ENCODE measurements around the gene POC1A. TPM values are rescaled to one million over a fixed set of nuclear protein-coding genes. Genes with fewer than 3 reads are reported as not detected.
A peak's percentile ranks its signal among the peaks of the same experiment; 100 is the strongest.

POC1A gene
- total RNA-seq, 1 experiment from 2014 or later, result 35.0 TPM

GRCh38 chr3:52145736-52146110, 8.5 kb downstream of the POC1A start:
- Histone ChIP-seq H3K9me2 (ENCODE audit: insufficient read depth) (no peaks in the 10 kb centered on the region), H3K27ac (no peak overlapping the region), H2AFZ (no peak overlapping the region), H3K79me2 (ENCODE audit: low read depth) (no peaks in the 10 kb centered on the region), H3K4me3 (no peak overlapping the region), H3K9me3 (ENCODE audit: insufficient read depth, low read depth) (no peaks in the 10 kb centered on the region), H3F3A (ENCODE audit: insufficient read depth, low read depth) (no peaks in the 10 kb centered on the region), H4K20me1 (ENCODE audit: insufficient read depth) (no peaks in the 10 kb centered on the region), H3K27me3 (ENCODE audit: insufficient read depth, low read depth) (no peaks in the 10 kb centered on the region), H3K4me2 (no peak overlapping the region), H3K36me3 (ENCODE audit: low read depth) (no peaks in the 10 kb centered on the region; the same call in 1 of the 2 replicates), H3K4me1 (replicated peaks; ENCODE audit: insufficient read depth) (no peaks in the 10 kb centered on the region)
- CTCF ChIA-PET, result interaction anchor here (0.7 kb wide), 1 partner anchor 195 kb away, joined by 3 read pairs; no protein-coding TSS in a partner anchor
- intact Hi-C loops (cut with micrococcal nuclease; ENCODE audit: unreplicated experiment), result loop anchor here (2.0 kb wide), 1 partner anchor 17 kb away; no protein-coding TSS in a partner anchor
- DNase-seq, result no peak
- no TSS peak for BruUV-seq (replicated peaks)
- TF ChIP-seq, protein P1, sequence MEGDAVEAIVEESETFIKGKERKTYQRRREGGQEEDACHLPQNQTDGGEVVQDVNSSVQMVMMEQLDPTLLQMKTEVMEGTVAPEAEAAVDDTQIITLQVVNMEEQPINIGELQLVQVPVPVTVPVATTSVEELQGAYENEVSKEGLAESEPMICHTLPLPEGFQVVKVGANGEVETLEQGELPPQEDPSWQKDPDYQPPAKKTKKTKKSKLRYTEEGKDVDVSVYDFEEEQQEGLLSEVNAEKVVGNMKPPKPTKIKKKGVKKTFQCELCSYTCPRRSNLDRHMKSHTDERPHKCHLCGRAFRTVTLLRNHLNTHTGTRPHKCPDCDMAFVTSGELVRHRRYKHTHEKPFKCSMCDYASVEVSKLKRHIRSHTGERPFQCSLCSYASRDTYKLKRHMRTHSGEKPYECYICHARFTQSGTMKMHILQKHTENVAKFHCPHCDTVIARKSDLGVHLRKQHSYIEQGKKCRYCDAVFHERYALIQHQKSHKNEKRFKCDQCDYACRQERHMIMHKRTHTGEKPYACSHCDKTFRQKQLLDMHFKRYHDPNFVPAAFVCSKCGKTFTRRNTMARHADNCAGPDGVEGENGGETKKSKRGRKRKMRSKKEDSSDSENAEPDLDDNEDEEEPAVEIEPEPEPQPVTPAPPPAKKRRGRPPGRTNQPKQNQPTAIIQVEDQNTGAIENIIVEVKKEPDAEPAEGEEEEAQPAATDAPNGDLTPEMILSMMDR (conservative IDR thresholded peaks at IDR 0.05), result no peak
- TF ChIP-seq EZH2 (IDR thresholded peaks at IDR 0.05; ENCODE audit: low read depth), result no peak
- POLR2A ChIA-PET (ENCODE audit: unreplicated experiment), result no interaction called here

- Histone ChIP-seq H3K9me3 (ENCODE audit: insufficient read depth, low read depth) (no peaks in the 10 kb centered on the region), H2AFZ (no peak overlapping the region), H3K4me3 (no peak overlapping the region), H3K4me2 (no peak overlapping the region), H3K27ac (no peak overlapping the region), H3F3A (ENCODE audit: insufficient read depth, low read depth) (no peaks in the 10 kb centered on the region), H3K9me2 (ENCODE audit: insufficient read depth) (no peaks in the 10 kb centered on the region), H4K20me1 (ENCODE audit: insufficient read depth) (no peaks in the 10 kb centered on the region), H3K79me2 (ENCODE audit: low read depth) (no peaks in the 10 kb centered on the region), H3K36me3 (ENCODE audit: low read depth) (no peaks in the 10 kb centered on the region; the same call in 1 of the 2 replicates), H3K4me1 (replicated peaks; ENCODE audit: insufficient read depth) (no peaks in the 10 kb centered on the region), H3K27me3 (ENCODE audit: insufficient read depth, low read depth) (no peaks in the 10 kb centered on the region)
- CTCF ChIA-PET, result no interaction called here
- intact Hi-C loops (cut with micrococcal nuclease; ENCODE audit: unreplicated experiment), result loop anchor here (1.0 to 2.0 kb wide), 6 partner anchors 16 to 203 kb away; partner anchors contain the start of gene PARP3
- POLR2A ChIA-PET (ENCODE audit: unreplicated experiment), result interaction anchor here (0.8 kb wide), 1 partner anchor 8 kb away, joined by 7 read pairs; no protein-coding TSS in a partner anchor
- no peak for DNase-seq
- TF ChIP-seq, protein P1 (conservative IDR thresholded peaks at IDR 0.05), result no peak
- TF ChIP-seq EZH2 (IDR thresholded peaks at IDR 0.05; ENCODE audit: low read depth), result no peak
- no TSS peak for BruUV-seq (replicated peaks)
Observed at GRCh38 chr3:52144796-52145735, 9.2 kb downstream of the POC1A start.

GRCh38 chr3:52144034-52144795, 10.0 kb downstream of the POC1A start:
- Histone ChIP-seq H3K36me3 (ENCODE audit: low read depth) (no peaks in the 10 kb centered on the region; the same call in 1 of the 2 replicates), H3K79me2 (ENCODE audit: low read depth) (no peaks in the 10 kb centered on the region), H4K20me1 (ENCODE audit: insufficient read depth) (no peaks in the 10 kb centered on the region), H2AFZ (no peak overlapping the region), H3K27me3 (ENCODE audit: insufficient read depth, low read depth) (no peaks in the 10 kb centered on the region), H3K4me2 (no peak overlapping the region), H3F3A (ENCODE audit: insufficient read depth, low read depth) (no peaks in the 10 kb centered on the region), H3K9me2 (ENCODE audit: insufficient read depth) (no peaks in the 10 kb centered on the region), H3K9me3 (ENCODE audit: insufficient read depth, low read depth) (no peaks in the 10 kb centered on the region), H3K4me3 (no peak overlapping the region), H3K27ac (no peak overlapping the region), H3K4me1 (replicated peaks; ENCODE audit: insufficient read depth) (no peaks in the 10 kb centered on the region)
- peak in 1 of 2 experiments; percentile 73 for DNase-seq
- BruUV-seq (replicated peaks), result no TSS peak
- intact Hi-C loops (cut with micrococcal nuclease; ENCODE audit: unreplicated experiment), result loop anchor here (1.0 to 2.0 kb wide), 6 partner anchors 15 to 202 kb away; partner anchors contain the start of gene PARP3
- ChIA-PET CTCF (interaction anchor here (0.6 kb wide), 1 partner anchor 192 kb away, joined by 10 read pairs; no protein-coding TSS in a partner anchor), POLR2A (ENCODE audit: unreplicated experiment) (interaction anchor here (0.8 kb wide), 1 partner anchor 9 kb away, joined by 7 read pairs; no protein-coding TSS in a partner anchor)
- TF ChIP-seq EZH2 (IDR thresholded peaks at IDR 0.05; ENCODE audit: low read depth), result no peak
- TF ChIP-seq, protein P1 (conservative IDR thresholded peaks at IDR 0.05), result peak; percentile 93

Data from PC-9 (cell line).